Mesenteric fat pad (tissue), 1 donor: Measurements from ENCODE around the gene SLC25A44. TPM values are rescaled to one million over a fixed set of nuclear protein-coding genes. Genes with fewer than 3 reads are reported as not detected.
A peak's percentile ranks its signal among the peaks of the same experiment; 100 is the strongest.

Experiments used
- DNase-seq: peaks from one replicate; pipeline ENCODE4 v3.0.0-alpha.2; 2020; ENCODE audit warnings: low spot score
- long read RNA-seq: library from polyadenylated mRNA; unstranded; transcript quantifications from one replicate; pipeline ENCODE4 v2.0.0, GENCODE V29; 2020
- total RNA-seq: library from RNA; stranded (reverse); fragmentation: NEBNext Ultra II Directional; extraction: Animal tissue kit (Norgen Biotek cat#: 25700); gene quantifications from one replicate; pipeline ENCODE4 v1.2.1, GENCODE V29; 2021
- donor health status: DM: yes; HTN: yes; CAD: no.

SLC25A44 gene
- 34.3 TPM for total RNA-seq
- long read RNA-seq, partial matches to known transcripts = 1 of 11 reads
- long read RNA-seq, other reads (novel, unspliced or antisense) = 8 of 11 reads

GRCh38 chr1:156193488-156194299 lies at the start of gene SLC25A44:
Gene SLC25A44, plus strand, starts transcription at chr1:156194104. Its CDS starts 5,744 bp downstream, at chr1:156199848.
- DNase-seq = peak; percentile 95

GRCh38 chr1:156144742-156145141 lies 49.2 kb upstream of the SLC25A44 start:
- DNase-seq = no peak

- no peak for DNase-seq
Measured at GRCh38 chr1:156145650-156146019, 48.3 kb upstream of the SLC25A44 start.

GRCh38 chr1:156146020-156146768 lies 47.7 kb upstream of the SLC25A44 start:
- DNase-seq = no peak

GRCh38 chr1:156146769-156147405 lies 47.0 kb upstream of the SLC25A44 start:
- no peak for DNase-seq

GRCh38 chr1:156148216-156148615 lies 45.7 kb upstream of the SLC25A44 start:
- no peak for DNase-seq

- no peak for DNase-seq
Measured at GRCh38 chr1:156149374-156150332, 44.3 kb upstream of the SLC25A44 start.

- DNase-seq = no peak
Measured at GRCh38 chr1:156150333-156151011, 43.4 kb upstream of the SLC25A44 start.

GRCh38 chr1:156151093-156151688 lies 42.7 kb upstream of the SLC25A44 start:
- DNase-seq = no peak

GRCh38 chr1:156152628-156153027 lies 41.3 kb upstream of the SLC25A44 start:
- no peak for DNase-seq

GRCh38 chr1:156153362-156153761 lies 40.5 kb upstream of the SLC25A44 start, which contains the start of gene SEMA4A:
Gene SEMA4A, plus strand, starts transcription at chr1:156153585. Its CDS starts 994 bp downstream, at chr1:156154579.
- DNase-seq = no peak

- DNase-seq = no peak
Measured at GRCh38 chr1:156154317-156154749, 39.6 kb upstream of the SLC25A44 start.

GRCh38 chr1:156155756-156156510 lies 38.0 kb upstream of the SLC25A44 start:
- DNase-seq = no peak

GRCh38 chr1:156157506-156157905 lies 36.4 kb upstream of the SLC25A44 start:
- DNase-seq = no peak

GRCh38 chr1:156157966-156158365 lies 35.9 kb upstream of the SLC25A44 start:
- DNase-seq = no peak

- no peak for DNase-seq
Measured at GRCh38 chr1:156160000-156160742, 33.7 kb upstream of the SLC25A44 start.

- no peak for DNase-seq
Measured at GRCh38 chr1:156160743-156161171, 33.1 kb upstream of the SLC25A44 start.
